PC-9 (cell line): ENCODE measurements around the gene N4BP2L1. TPM values are rescaled to one million over a fixed set of nuclear protein-coding genes. Genes with fewer than 3 reads are reported as not detected.
"Not testable (repeated sequence)": the region's sequence is repeated elsewhere in the genome, so short reads cannot be mapped to it uniquely, and the experiment has no call there.

Source experiments
- BruUV-seq: library from RNA; stranded (reverse); fragments of 400-500 nt; replicated peaks from 2 replicates; lab custom pipeline; 2021; lab: Mats Ljungman, UMichigan
- CTCF ChIA-PET: fragments of 300-600 bp; sonication (Branson Sonifier 250); formaldehyde crosslinking; loops from one replicate; lab custom pipeline; 2022; ENCODE audit warnings: antibody characterized with exemption; lab: Charles Lee
- POLR2A ChIA-PET: fragments of 300-600 bp; sonication (Branson Sonifier 250); formaldehyde crosslinking; loops from one replicate; lab custom pipeline; 2022; ENCODE audit warnings: antibody characterized with exemption; ENCODE audit not compliant: unreplicated experiment; lab: Charles Lee
- DNase-seq, 2 experiments: peaks; one replicate each; pipeline versions ENCODE4 v3.0.0 to v3.0.0-alpha.2; 2015 to 2022; ENCODE audit warnings: mixed read lengths in 1 of 2
- H2AFZ ChIP-seq: fragments of 200-600 bp; sonication (generic); 2 replicates; pipeline ENCODE4 v1.8.1; 2017; ENCODE audit warnings: antibody characterized with exemption
- H3F3A ChIP-seq: fragments of 200-600 bp; sonication (generic); 2 replicates; pipeline ENCODE4 v1.8.1; 2017; ENCODE audit warnings: antibody characterized with exemption, mild to moderate bottlenecking, low read depth; ENCODE audit not compliant: insufficient read depth
- H3K27ac ChIP-seq: fragments of 200-600 bp; sonication (generic); 2 replicates; pipeline ENCODE4 v1.6.1; 2016; ENCODE audit warnings: mixed run types
- H3K27me3 ChIP-seq: fragments of 200-600 bp; sonication (generic); 2 replicates; pipeline ENCODE4 v1.6.1; 2016; ENCODE audit warnings: low read depth, mixed run types; ENCODE audit not compliant: insufficient read depth
- H3K36me3 ChIP-seq: fragments of 200-600 bp; sonication (generic); 2 replicates; pipeline ENCODE4 v1.6.1; 2016; ENCODE audit warnings: low read depth, mixed run types
- H3K4me1 ChIP-seq: fragments of 200-600 bp; sonication (generic); replicated peaks from 2 replicates; pipeline ENCODE4 v1.6.1; 2016; ENCODE audit warnings: mixed run types; ENCODE audit not compliant: insufficient read depth
- H3K4me2 ChIP-seq: fragments of 200-600 bp; sonication (generic); 2 replicates; pipeline ENCODE4 v1.6.1; 2017; ENCODE audit warnings: mixed run types
- H3K4me3 ChIP-seq: fragments of 200-600 bp; sonication (generic); 2 replicates; pipeline ENCODE4 v1.6.1; 2016; ENCODE audit warnings: mixed run types
- H3K79me2 ChIP-seq: fragments of 200-600 bp; sonication (generic); 2 replicates; pipeline ENCODE4 v1.6.1; 2017; ENCODE audit warnings: low read depth, mixed run types
- H3K9me2 ChIP-seq: fragments of 200-600 bp; sonication (generic); 2 replicates; pipeline ENCODE4 v1.8.1; 2017; ENCODE audit warnings: mild to moderate bottlenecking; ENCODE audit not compliant: insufficient read depth
- H3K9me3 ChIP-seq: fragments of 200-600 bp; sonication (generic); 2 replicates; pipeline ENCODE4 v1.8.1; 2016; ENCODE audit warnings: low read depth; ENCODE audit not compliant: insufficient read depth
- H4K20me1 ChIP-seq: fragments of 200-600 bp; sonication (generic); 2 replicates; pipeline ENCODE4 v1.8.1; 2017; ENCODE audit not compliant: insufficient read depth
- EZH2 ChIP-seq: fragments of 200-600 bp; sonication (generic); IDR thresholded peaks from 2 replicates; pipeline ENCODE4 v1.8.0; 2017; ENCODE audit warnings: antibody characterized with exemption, low read depth
- intact Hi-C: fragments of 100-400 bp; cut with micrococcal nuclease; formaldehyde crosslinking; loops from one replicate; pipeline ENCODE4 v1.10.0; 2022; ENCODE audit not compliant: unreplicated experiment
- total RNA-seq: library from RNA; stranded (reverse); gene quantifications from 2 replicates; pipeline ENCODE4 v1.2.3, GENCODE V29; 2021
- TF ChIP-seq, protein P1 (sequence below): fragments of 200-600 bp; sonication (generic); conservative IDR thresholded peaks from 2 replicates; pipeline ENCODE4 v1.6.1; 2017; ENCODE audit warnings: mixed run types, antibody characterized with exemption, mild to moderate bottlenecking, moderate library complexity

N4BP2L1 gene
- total RNA-seq, 1 experiment from 2014 or later = 4.0 TPM

DNA sequence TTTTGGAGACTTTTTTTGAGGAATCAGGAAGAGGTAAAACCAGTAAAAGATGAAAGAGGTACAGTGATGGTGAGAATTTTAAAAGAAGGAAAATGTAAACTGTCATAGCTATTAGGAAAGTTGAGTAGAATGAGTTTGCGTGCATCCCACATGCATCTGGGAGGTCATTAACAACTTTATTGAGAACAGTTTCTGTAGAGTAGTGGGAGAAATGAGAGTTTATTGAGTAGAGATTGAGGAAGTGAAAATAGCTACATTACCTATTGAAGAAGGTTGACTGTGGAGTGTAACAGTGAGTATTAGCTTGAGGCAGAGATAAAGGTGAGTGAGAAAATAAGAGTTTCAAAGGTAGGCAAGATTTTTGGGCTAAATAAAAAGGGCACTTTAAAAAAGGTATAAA lies 73.9 kb downstream of the N4BP2L1 start:
- H3K9me2 ChIP-seq = no peaks in the 10 kb centered on the region
- intact Hi-C loops = no loop called here
- no peaks in the 10 kb centered on the region for H4K20me1 ChIP-seq
- CTCF ChIA-PET = no interaction called here
- H3K27me3 ChIP-seq = no peaks in the 10 kb centered on the region
- DNase-seq = no peak
- H3K4me1 ChIP-seq = no peaks in the 10 kb centered on the region
- H3K9me3 ChIP-seq = no peaks in the 10 kb centered on the region
- H3K36me3 ChIP-seq = peaks cover 19% of the 10 kb centered on the region; the same call in 1 of the 2 replicates
- H3F3A ChIP-seq = no peaks in the 10 kb centered on the region
- no peak overlapping the region for H3K4me3 ChIP-seq
- no peaks in the 10 kb centered on the region for H3K79me2 ChIP-seq
- H2AFZ ChIP-seq = no peak overlapping the region
- H3K27ac ChIP-seq = no peak overlapping the region
- no peak overlapping the region for H3K4me2 ChIP-seq
- POLR2A ChIA-PET = interaction anchor here (0.6 kb wide), 1 partner anchor 23 kb away, joined by 6 read pairs; no protein-coding TSS in a partner anchor
- TF ChIP-seq, protein P1, sequence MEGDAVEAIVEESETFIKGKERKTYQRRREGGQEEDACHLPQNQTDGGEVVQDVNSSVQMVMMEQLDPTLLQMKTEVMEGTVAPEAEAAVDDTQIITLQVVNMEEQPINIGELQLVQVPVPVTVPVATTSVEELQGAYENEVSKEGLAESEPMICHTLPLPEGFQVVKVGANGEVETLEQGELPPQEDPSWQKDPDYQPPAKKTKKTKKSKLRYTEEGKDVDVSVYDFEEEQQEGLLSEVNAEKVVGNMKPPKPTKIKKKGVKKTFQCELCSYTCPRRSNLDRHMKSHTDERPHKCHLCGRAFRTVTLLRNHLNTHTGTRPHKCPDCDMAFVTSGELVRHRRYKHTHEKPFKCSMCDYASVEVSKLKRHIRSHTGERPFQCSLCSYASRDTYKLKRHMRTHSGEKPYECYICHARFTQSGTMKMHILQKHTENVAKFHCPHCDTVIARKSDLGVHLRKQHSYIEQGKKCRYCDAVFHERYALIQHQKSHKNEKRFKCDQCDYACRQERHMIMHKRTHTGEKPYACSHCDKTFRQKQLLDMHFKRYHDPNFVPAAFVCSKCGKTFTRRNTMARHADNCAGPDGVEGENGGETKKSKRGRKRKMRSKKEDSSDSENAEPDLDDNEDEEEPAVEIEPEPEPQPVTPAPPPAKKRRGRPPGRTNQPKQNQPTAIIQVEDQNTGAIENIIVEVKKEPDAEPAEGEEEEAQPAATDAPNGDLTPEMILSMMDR = no peak
- TF ChIP-seq EZH2 = no peak
- no TSS peak for BruUV-seq

DNA sequence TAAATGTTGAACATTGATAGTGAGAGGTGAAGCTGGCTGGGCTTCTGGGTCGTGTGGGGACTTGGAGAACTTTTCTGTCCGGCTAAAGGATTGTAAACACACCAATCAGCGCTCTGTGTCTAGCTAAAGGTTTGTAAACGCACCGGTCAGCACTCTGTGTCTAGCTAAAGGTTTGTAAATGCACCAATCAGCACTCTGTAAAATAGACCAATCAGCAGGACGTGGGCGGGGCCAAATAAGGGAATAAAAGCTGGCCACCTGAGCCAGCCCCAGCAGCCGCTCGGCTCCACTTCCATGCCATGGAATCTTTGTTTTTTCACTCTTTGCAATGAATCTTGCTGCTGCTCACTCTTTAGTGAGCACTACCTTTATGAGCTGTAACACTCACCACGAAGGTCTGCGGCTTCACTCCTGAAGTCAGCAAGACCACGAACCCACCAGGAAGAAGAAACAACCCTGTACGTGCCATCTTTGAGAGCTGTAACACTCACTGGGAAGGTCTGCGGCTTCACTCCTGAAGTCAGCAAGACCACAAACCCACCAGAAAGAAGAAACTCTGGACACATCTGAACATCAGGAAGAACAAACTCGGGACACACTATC lies 77.0 kb downstream of the N4BP2L1 start:
- BruUV-seq, H3K27me3 ChIP-seq, intact Hi-C loops, H3K27ac ChIP-seq, H4K20me1 ChIP-seq, H2AFZ ChIP-seq, H3K9me3 ChIP-seq, H3K4me2 ChIP-seq, H3K4me3 ChIP-seq, H3K79me2 ChIP-seq, DNase-seq, H3F3A ChIP-seq, H3K36me3 ChIP-seq, CTCF ChIA-PET, H3K9me2 ChIP-seq, H3K4me1 ChIP-seq, POLR2A ChIA-PET: not testable (repeated sequence)

Other genes starting within 250 kb of the N4BP2L1 start
- 0.37 and 0.43 TPM in 2 replicates for gene ZAR1L, start 112.8 kb downstream of the N4BP2L1 start, total RNA-seq
- gene BRCA2, start 112.6 kb downstream of the N4BP2L1 start, total RNA-seq = 11.4 and 14.5 TPM in 2 replicates
- 63.0 and 81.3 TPM in 2 replicates for gene N4BP2L2, start 110.7 kb upstream of the N4BP2L1 start, total RNA-seq
- 37.1 and 37.6 TPM in 2 replicates for gene PDS5B, start 158.3 kb upstream of the N4BP2L1 start, total RNA-seq